ENCODE data around the gene MBD4. TPM values are rescaled to one million over a fixed set of nuclear protein-coding genes. Genes with fewer than 3 reads are reported as not detected.
"Not testable (repeated sequence)": the region's sequence is repeated elsewhere in the genome, so short reads cannot be mapped to it uniquely, and the experiment has no call there.

MBD4 gene
- total RNA-seq, 4 donors from 2014 or later, result 15.4 to 18.1 (median 16.4) TPM

DNA sequence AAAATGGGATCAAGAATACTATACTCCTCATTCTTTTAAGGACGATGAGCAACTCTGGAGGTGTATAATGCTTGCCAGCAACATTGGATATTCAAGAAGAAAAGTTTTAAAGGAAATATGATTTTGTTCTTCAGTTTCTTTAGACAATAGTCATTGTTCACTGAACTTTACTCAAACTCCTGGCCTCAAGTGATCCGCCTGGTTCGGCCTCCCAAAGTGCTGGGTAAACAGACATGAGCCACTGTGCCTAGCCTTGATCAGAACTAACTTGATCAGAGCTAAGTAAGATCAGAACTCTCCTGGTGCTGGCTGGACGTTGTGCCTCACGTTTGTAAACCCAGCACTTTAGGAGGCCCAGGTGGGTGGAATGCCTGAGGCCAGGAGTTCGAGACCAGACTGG, 23.9 kb downstream of the MBD4 start:
- in situ Hi-C loops (cut with MboI; ENCODE audit: low sequenced_read_pairs in 4 of 4) (no loop called here), intact Hi-C loops (cut with DNase I; ENCODE audit: low total_unique reads) (no loop called here)
- Histone ChIP-seq H3K36me3 (no peaks in the 10 kb centered on the region), H3K27me3 (no peaks in the 10 kb centered on the region), H3K9me3 (no peaks in the 10 kb centered on the region), H3K4me1 (no peaks in the 10 kb centered on the region), H3K4me3 (no peak overlapping the region), H3K27ac (no peak overlapping the region)
- TF ChIP-seq POLR2A (IDR thresholded peaks at IDR 0.05), result no peak
- TF ChIP-seq, protein P1, sequence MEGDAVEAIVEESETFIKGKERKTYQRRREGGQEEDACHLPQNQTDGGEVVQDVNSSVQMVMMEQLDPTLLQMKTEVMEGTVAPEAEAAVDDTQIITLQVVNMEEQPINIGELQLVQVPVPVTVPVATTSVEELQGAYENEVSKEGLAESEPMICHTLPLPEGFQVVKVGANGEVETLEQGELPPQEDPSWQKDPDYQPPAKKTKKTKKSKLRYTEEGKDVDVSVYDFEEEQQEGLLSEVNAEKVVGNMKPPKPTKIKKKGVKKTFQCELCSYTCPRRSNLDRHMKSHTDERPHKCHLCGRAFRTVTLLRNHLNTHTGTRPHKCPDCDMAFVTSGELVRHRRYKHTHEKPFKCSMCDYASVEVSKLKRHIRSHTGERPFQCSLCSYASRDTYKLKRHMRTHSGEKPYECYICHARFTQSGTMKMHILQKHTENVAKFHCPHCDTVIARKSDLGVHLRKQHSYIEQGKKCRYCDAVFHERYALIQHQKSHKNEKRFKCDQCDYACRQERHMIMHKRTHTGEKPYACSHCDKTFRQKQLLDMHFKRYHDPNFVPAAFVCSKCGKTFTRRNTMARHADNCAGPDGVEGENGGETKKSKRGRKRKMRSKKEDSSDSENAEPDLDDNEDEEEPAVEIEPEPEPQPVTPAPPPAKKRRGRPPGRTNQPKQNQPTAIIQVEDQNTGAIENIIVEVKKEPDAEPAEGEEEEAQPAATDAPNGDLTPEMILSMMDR (IDR thresholded peaks at IDR 0.05 in 4 of 5, conservative IDR thresholded peaks at IDR 0.05 in 1 of 5), result no peak
- DNase-seq (no peak), ATAC-seq (no peak)

DNA sequence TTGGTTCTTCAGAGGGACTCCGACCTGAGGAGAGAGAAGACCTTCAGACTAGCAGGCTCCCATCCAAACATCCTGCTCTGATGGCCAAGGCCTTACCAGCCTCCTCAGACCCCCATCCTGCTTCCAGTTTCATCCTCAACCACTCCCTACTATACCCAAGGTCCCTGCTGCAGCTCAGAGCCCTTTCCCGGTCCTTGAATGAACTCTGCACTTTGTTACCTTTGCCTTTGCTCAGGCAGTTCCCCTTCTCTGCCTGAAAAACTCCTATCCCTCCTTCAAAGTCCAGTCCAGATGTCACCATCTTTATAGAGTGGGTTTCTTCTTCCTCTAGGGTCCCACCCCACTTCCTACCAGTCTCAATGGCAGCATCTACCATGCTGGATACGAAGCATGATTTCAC, 24.4 kb downstream of the MBD4 start:
- TF ChIP-seq, protein P1 (IDR thresholded peaks at IDR 0.05 in 4 of 5, conservative IDR thresholded peaks at IDR 0.05 in 1 of 5), result no peak
- TF ChIP-seq POLR2A (IDR thresholded peaks at IDR 0.05), result no peak
- no peak overlapping the region for H3K27ac ChIP-seq
- DNase-seq, result no peak

DNA sequence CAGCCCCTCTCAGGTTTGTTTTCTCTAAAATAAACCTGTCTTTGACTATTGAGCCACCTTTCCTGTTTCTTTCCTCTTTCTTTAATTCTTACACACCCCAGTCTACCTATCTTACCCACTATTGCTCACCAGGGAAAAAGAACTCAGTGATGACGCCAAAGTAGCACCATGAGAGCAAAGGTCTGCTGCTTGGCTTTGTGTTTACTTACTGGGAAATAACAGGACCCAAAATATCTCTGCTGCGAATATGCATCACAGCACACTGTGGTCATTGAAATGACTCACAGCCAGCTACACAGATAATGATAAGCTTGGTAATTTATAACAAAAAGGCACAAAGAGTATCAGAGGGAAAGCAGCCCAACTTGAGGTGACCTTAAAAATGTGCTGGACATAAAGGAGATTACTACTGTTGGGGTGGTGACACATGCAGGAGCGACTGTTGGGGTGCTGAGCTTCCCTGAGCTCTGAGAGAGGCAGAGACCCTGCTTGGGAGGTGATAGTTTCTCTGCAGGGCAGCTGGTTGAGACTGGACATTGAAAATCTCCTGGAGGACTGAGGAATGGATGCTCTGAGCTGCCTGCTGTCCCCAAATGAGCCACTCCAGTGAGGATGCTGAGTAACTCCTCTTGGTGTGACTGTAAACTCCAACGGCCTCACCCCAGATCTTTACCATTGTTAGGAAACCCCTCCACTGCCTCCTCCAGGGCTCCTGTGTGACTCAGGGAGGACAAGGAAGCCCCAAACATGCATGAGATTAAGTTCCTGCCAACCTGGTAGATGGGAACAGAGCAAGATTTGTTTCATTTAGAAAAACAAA, 25.9 kb downstream of the MBD4 start:
- in situ Hi-C loops (cut with MboI; ENCODE audit: low sequenced_read_pairs in 4 of 4), result no loop called here
- DNase-seq (no peak), ATAC-seq (no peak)
- Histone ChIP-seq H3K36me3 (no peaks in the 10 kb centered on the region), H3K9me3 (no peaks in the 10 kb centered on the region), H3K4me3 (no peak overlapping the region), H3K4me1 (no peaks in the 10 kb centered on the region), H3K27ac (no peak overlapping the region), H3K27me3 (no peaks in the 10 kb centered on the region)
- intact Hi-C loops (cut with DNase I; ENCODE audit: low total_unique reads), result no loop called here
- TF ChIP-seq, protein P1 (IDR thresholded peaks at IDR 0.05 in 4 of 5, conservative IDR thresholded peaks at IDR 0.05 in 1 of 5), result no peak
- TF ChIP-seq POLR2A (IDR thresholded peaks at IDR 0.05), result no peak

More for the DNA sequence above, 24.4 kb downstream of the MBD4 start:
- H3K4me1 ChIP-seq, result no peaks in the 10 kb centered on the region
- H3K36me3 ChIP-seq, result no peaks in the 10 kb centered on the region
- in situ Hi-C loops (cut with MboI; ENCODE audit: low sequenced_read_pairs in 4 of 4) (no loop called here), intact Hi-C loops (cut with DNase I; ENCODE audit: low total_unique reads) (no loop called here)
- H3K9me3 ChIP-seq, result no peaks in the 10 kb centered on the region
- no peaks in the 10 kb centered on the region for H3K27me3 ChIP-seq
- H3K4me3 ChIP-seq, result no peak overlapping the region
- ATAC-seq, result no peak

DNA sequence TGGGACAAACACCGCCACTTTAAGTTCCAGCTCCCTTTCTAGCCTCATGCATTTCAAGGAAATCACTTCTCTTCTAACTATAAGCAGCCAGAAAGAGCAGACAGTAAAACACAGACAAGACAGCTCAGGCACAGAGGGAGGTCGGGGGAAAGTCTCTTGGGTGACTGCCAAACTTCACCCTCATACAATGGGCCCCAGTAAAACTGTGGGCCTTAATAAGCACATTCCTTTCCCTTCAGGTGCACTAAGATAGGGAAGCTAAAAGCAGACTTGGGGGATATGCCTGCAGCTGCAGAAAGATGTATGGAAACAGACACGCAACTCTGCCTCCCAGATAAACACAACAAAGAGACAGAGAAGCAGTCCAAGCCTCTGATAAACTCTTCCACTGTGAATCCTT, 26.5 kb downstream of the MBD4 start:
- H3K4me3 ChIP-seq; H3K27ac ChIP-seq; intact Hi-C loops (cut with DNase I; ENCODE audit: low total_unique reads); H3K4me1 ChIP-seq; in situ Hi-C loops (cut with MboI; ENCODE audit: low sequenced_read_pairs in 4 of 4); ATAC-seq; H3K27me3 ChIP-seq; DNase-seq; H3K9me3 ChIP-seq; H3K36me3 ChIP-seq: not testable (repeated sequence)

DNA sequence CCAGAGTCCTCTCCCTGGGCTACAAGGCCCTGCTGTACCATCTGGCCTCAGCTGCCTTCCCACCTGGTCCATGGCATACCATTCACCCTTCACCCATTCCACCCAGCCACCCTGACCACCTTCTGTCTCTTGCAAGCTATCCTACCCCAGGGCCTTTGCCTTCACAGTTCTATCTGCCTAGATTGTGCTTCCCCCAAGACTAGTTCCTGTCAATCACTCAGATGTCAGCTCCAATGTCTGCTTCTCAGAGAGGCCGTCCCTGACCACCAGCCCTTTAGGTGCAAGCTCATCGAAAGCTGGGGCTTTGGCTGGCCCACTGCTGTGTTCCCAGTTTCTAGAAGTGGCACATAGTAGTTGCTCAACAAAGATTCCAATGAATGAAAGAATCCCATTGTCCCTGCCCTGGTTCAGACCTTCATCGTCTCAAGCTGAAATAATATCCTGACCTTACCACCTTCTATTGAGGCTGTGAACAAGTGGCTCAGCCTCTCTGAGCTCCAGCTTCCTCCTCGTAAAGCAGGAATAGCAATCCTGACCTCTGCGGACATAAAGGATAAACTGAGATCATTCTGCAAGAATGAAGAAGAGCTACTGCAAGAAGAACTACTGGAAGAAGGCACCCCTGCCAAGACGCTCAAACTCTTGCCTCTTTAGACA, 27.1 kb downstream of the MBD4 start:
- H3K36me3 ChIP-seq, result no peaks in the 10 kb centered on the region
- no peak overlapping the region for H3K4me3 ChIP-seq
- in situ Hi-C loops (cut with MboI; ENCODE audit: low sequenced_read_pairs in 4 of 4) (no loop called here), intact Hi-C loops (cut with DNase I; ENCODE audit: low total_unique reads) (no loop called here)
- H3K27me3 ChIP-seq, result no peaks in the 10 kb centered on the region
- no peak for ATAC-seq
- H3K9me3 ChIP-seq, result no peaks in the 10 kb centered on the region
- no peaks in the 10 kb centered on the region for H3K4me1 ChIP-seq
- TF ChIP-seq, protein P1 (IDR thresholded peaks at IDR 0.05 in 4 of 5, conservative IDR thresholded peaks at IDR 0.05 in 1 of 5), result no peak
- no peak for TF ChIP-seq POLR2A (IDR thresholded peaks at IDR 0.05)
- H3K27ac ChIP-seq, result no peak overlapping the region
- no peak for DNase-seq
